ENCODE data around the gene FRG2.
"Not testable (repeated sequence)": the region's sequence is repeated elsewhere in the genome, so short reads cannot be mapped to it uniquely, and the experiment has no call there.

FRG2 gene

DNA sequence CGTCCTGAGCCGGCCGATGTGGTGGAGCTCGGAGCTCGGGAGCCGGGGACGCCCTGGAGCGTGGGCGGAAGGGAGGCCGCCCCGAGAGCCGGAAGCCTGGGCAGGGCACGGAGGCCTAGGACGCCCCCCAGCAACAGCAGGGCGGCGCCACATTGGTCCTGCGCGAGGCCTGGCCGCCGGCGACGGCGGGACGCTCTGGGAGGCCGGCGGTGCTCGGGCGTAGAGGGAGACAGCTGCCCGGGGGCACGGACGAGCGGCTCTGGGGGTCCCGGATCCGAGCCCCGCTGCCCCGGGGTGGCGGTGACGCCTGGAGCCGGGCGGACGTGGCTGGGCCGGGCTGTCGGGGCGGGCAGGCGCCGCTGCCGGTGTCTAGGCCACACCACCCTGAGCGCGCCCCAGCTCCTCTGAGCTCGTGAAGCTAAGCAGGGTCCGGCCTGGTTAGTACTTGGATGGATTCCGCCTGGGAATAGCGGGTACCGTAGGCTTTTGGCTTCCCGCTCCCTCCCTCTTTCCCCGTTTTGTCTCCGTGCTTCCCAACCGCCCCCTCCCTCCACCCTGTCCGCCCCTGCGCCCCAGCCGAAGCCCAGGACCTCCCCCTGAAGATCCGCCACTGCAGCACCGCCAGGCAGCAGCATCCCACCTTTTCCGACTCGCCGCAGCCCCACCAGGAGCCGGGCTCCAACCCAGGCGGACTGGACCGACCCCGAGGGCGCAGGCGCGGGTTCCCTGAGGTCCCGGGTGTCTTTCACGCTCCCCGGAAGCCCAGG, 12.1 kb downstream of the FRG2 start:
- no peaks in the 10 kb centered on the region for H3K36me3 ChIP-seq (ENCODE audit: control insufficient read depth, insufficient read depth, low read length)
- no peak overlapping the region for H3K9ac ChIP-seq (ENCODE audit: low read length)
- peak overlapping the region; percentile 70 for H3K4me3 ChIP-seq (ENCODE audit: low read depth, low read length)
- H3K27ac ChIP-seq (ENCODE audit: low read depth, low read length): no peak overlapping the region
- H3K9me3 ChIP-seq (ENCODE audit: control insufficient read depth, insufficient read depth, low read depth, low read length): 0 out of 2 replicates have a peak, but pooled peaks cover 2% of the 10 kb centered on the region
- H3K27me3 ChIP-seq (ENCODE audit: control insufficient read depth, insufficient read depth, low read length): peaks cover 86% of the 10 kb centered on the region
- peaks cover 26% of the 10 kb centered on the region for H3K4me1 ChIP-seq (ENCODE audit: control insufficient read depth, insufficient read depth, low read length)

DNA sequence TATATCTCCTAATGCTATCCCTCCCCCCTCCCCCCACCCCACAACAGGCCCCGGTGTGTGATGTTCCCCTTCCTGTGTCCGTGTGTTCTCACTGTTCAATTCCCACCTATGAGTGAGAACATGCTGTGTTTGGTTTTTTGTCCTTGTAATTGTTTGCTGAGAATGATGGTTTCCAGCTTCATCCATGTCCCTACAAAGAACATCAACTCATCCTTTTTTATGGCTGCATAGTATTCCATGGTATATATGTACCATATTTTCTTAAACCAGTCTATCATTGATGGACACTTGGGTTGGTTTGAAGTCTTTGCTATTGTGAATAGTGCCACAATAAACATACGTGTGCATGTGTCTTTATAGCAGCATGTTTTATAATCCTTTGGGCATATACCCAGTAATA, 37.1 kb downstream of the FRG2 start:
- not testable (repeated sequence) for H3K27me3 ChIP-seq (ENCODE audit: control insufficient read depth, insufficient read depth, low read length); H3K27ac ChIP-seq (ENCODE audit: low read depth, low read length); H3K36me3 ChIP-seq (ENCODE audit: control insufficient read depth, insufficient read depth, low read length); H3K4me1 ChIP-seq (ENCODE audit: control insufficient read depth, insufficient read depth, low read length); H3K9ac ChIP-seq (ENCODE audit: low read length); H3K4me3 ChIP-seq (ENCODE audit: low read depth, low read length); H3K9me3 ChIP-seq (ENCODE audit: control insufficient read depth, insufficient read depth, low read depth, low read length)

DNA sequence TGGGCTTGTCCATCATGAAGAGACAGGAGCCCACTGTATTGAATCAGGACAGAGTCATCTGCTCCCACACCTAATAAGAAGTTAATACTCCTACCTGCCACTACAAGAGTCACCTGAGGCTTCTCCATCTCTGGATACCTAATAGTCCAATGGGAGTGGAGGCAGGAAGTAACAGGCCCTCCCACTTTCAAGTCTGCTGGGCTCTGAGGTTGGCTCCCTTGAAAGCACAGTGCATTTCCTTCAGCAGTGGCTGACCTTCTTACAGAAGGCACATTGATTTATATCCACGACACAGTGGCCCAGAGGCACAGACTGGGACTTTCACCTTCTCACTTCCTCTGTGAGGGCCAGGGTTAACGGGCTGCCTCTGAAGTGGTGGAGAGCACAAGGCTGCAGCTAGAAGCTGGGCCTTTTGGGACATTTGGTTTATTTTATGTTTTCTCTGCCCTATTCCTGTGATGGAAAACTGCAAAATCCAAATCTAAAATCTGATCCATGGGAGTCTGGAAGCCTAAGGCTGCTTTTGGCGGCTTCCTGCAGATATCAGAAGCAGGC, 38.1 kb downstream of the FRG2 start:
- Histone ChIP-seq H3K4me3 (ENCODE audit: low read depth, low read length) (no peak overlapping the region), H3K27me3 (ENCODE audit: control insufficient read depth, insufficient read depth, low read length) (no peaks in the 10 kb centered on the region), H3K9ac (ENCODE audit: low read length) (no peak overlapping the region), H3K36me3 (ENCODE audit: control insufficient read depth, insufficient read depth, low read length) (no peaks in the 10 kb centered on the region), H3K9me3 (ENCODE audit: control insufficient read depth, insufficient read depth, low read depth, low read length) (no peaks in the 10 kb centered on the region), H3K4me1 (ENCODE audit: control insufficient read depth, insufficient read depth, low read length) (no peaks in the 10 kb centered on the region), H3K27ac (ENCODE audit: low read depth, low read length) (no peak overlapping the region)

DNA sequence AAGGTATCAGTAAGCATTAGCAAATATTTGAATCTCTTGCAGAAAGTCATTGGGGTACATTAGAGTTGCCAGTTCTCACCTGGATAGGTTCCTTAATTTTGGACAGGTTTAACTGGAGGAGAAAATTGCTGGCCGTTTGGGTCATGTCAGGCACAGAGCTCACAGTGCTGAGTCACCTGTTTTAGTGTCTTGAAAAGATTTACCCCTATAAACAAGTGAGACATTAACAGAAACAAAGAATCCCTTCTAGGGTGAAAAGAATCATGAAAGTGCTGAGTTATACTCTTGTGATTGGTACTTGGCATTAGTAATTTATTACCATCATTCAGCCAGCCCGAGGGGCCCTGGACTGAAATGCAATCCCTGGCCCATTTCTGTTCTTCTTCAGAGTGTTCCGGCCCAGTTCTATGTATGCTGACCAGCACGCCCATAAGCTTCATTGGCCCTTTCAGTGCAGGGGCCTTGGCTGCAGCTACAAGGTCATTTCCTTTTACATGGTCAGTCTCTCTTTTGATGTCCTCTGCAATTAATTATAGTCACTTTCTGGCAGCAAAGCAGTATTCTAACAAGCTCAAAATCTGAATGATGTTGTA, 41.3 kb downstream of the FRG2 start:
- H3K27ac ChIP-seq (ENCODE audit: low read depth, low read length); H3K36me3 ChIP-seq (ENCODE audit: control insufficient read depth, insufficient read depth, low read length); H3K9ac ChIP-seq (ENCODE audit: low read length); H3K9me3 ChIP-seq (ENCODE audit: control insufficient read depth, insufficient read depth, low read depth, low read length); H3K4me1 ChIP-seq (ENCODE audit: control insufficient read depth, insufficient read depth, low read length); H3K4me3 ChIP-seq (ENCODE audit: low read depth, low read length); H3K27me3 ChIP-seq (ENCODE audit: control insufficient read depth, insufficient read depth, low read length): not testable (repeated sequence)

DNA sequence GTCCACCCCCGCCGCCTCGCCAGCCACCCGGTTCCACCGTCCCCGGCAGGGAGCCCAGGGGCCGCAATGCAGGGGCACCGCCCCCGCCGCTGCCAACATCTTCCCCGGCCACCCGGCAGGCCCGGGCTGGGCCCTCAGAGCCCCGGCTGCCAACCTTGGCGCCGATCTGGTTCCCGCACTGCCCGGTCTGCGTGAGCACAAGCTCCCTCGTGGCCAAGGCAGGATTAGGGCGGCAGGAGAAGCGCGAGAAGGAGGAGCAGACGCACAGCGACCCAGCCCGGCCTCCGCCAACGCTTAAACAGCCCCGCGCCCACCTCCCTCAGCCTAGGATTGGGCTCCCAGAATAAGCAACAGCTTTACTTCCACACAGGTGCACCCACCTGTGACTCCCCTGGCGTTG, 42.4 kb downstream of the FRG2 start:
- not testable (repeated sequence) for H3K4me3 ChIP-seq (ENCODE audit: low read depth, low read length); H3K27me3 ChIP-seq (ENCODE audit: control insufficient read depth, insufficient read depth, low read length); H3K4me1 ChIP-seq (ENCODE audit: control insufficient read depth, insufficient read depth, low read length); H3K9ac ChIP-seq (ENCODE audit: low read length); H3K9me3 ChIP-seq (ENCODE audit: control insufficient read depth, insufficient read depth, low read depth, low read length); H3K27ac ChIP-seq (ENCODE audit: low read depth, low read length); H3K36me3 ChIP-seq (ENCODE audit: control insufficient read depth, insufficient read depth, low read length)

DNA sequence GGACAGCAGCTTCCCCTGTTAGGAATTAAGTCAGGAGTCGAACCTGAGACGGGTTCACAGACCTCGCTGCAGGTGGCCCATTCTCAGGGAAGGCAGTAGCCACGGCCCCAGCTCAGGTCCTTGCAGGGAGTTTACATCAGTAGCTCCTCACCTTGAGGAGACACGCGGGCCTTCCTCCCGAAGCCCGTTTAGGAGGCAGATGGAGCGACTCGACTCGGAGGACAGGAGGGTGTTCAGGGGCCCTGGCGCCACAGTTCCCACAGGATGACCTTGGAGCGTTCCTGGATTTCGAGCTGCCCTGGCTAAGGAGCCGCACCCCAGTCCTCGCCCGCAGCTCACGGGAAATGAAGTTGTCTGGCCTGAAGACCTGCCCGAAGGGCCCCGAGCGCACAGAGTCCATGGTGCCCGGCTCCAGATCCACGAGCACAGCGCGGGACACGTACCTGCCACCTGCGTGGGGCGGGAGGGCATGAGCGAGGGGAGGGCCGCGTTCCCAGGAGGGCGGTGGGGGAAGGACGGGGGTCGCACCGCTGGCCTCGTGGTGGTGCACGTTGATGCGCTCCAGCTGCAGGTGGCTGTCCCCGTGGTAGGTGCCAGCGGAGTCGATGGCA, 43.0 kb downstream of the FRG2 start:
- not testable (repeated sequence) for H3K27ac ChIP-seq (ENCODE audit: low read depth, low read length); H3K27me3 ChIP-seq (ENCODE audit: control insufficient read depth, insufficient read depth, low read length); H3K9ac ChIP-seq (ENCODE audit: low read length); H3K9me3 ChIP-seq (ENCODE audit: control insufficient read depth, insufficient read depth, low read depth, low read length); H3K4me1 ChIP-seq (ENCODE audit: control insufficient read depth, insufficient read depth, low read length); H3K36me3 ChIP-seq (ENCODE audit: control insufficient read depth, insufficient read depth, low read length); H3K4me3 ChIP-seq (ENCODE audit: low read depth, low read length)

DNA sequence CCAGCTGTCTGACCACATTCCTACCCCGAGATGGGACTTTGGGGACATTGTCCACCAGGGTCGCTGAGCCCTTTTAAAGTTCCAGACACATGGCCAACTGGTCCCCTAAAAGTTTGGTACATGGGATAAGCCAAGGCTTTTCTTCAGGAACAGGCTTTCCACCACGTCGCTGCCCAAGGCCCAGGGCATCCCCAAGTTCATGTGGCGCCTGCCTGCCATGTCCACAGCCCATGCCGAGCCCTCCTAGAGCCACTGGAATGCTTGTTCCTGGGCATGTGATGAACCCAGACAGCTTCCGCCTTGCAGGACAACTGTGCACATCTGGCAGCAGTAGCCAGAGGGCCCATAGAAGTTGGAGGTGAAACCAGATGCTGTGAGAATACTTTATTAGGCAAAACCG, 45.1 kb downstream of the FRG2 start:
- H3K27me3 ChIP-seq (ENCODE audit: control insufficient read depth, insufficient read depth, low read length): no peaks in the 10 kb centered on the region
- no peaks in the 10 kb centered on the region for H3K9me3 ChIP-seq (ENCODE audit: control insufficient read depth, insufficient read depth, low read depth, low read length)
- no peak overlapping the region for H3K4me3 ChIP-seq (ENCODE audit: low read depth, low read length)
- no peaks in the 10 kb centered on the region for H3K36me3 ChIP-seq (ENCODE audit: control insufficient read depth, insufficient read depth, low read length)
- H3K9ac ChIP-seq (ENCODE audit: low read length): no peak overlapping the region
- no peaks in the 10 kb centered on the region; the same call in 1 of the 2 replicates for H3K4me1 ChIP-seq (ENCODE audit: control insufficient read depth, insufficient read depth, low read length)
- H3K27ac ChIP-seq (ENCODE audit: low read depth, low read length): no peak overlapping the region

DNA sequence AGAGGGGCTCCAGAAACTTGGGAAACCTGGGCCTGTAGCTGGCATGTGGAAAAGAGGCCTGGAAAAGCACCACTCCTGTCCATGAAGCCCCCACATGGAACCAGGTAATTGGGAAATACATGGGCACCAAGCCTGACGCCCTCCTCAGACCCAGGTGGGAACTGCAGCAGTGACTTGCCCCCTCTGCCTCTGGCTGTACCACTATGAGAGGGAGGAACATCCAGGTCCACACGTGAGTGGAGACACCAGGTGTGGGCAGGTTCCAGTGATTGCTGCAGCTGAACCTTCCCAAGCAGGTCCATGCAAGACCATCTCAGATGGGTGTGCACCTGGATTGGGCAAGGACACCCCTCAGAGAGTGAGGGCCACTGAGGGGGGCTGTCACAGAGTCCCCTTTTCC, 46.8 kb downstream of the FRG2 start:
- H3K4me3 ChIP-seq (ENCODE audit: low read depth, low read length); H3K9me3 ChIP-seq (ENCODE audit: control insufficient read depth, insufficient read depth, low read depth, low read length); H3K36me3 ChIP-seq (ENCODE audit: control insufficient read depth, insufficient read depth, low read length); H3K4me1 ChIP-seq (ENCODE audit: control insufficient read depth, insufficient read depth, low read length); H3K9ac ChIP-seq (ENCODE audit: low read length); H3K27me3 ChIP-seq (ENCODE audit: control insufficient read depth, insufficient read depth, low read length); H3K27ac ChIP-seq (ENCODE audit: low read depth, low read length): not testable (repeated sequence)

DNA sequence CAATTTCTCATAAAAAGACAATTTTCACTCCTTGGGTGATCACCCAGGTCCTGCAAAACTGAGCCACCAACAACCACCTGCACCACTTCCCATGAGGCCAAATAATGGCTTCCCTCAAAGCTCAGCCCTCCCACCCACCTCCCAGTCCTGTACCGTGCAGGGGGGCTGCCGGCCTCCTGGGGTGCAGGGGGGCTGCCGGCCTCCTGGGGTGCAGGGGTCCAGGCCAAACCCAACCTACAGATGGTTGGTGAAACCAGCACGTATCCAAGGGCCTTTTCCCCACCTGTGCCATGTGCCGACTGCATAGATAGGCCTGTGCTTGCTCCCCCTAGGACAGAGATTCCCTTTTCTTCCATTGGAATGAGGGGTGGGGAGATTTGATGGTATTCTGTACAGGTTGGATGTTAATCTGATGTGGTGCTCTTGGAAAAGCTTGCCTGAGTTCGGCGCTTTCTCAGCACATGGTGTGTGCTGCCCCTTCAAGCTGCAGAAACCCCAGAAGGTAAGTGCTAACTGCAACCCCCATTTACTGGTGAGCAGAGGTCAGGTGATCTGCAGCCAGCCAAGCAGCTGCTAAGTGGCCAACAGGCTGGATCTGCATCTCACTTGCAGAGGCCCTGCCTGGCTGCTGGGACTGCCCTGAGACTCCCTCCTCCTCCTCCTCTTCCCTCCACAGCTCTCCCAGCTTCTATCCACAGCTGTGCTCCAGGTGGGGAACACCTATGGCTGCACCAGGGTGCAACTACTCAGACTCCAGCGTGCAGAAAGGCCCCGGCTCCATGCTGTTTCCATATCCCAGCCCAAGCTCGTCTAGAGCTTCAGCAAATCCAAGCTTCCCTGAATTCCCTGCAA, 47.6 kb downstream of the FRG2 start:
- Histone ChIP-seq H3K4me3 (ENCODE audit: low read depth, low read length) (no peak overlapping the region), H3K27me3 (ENCODE audit: control insufficient read depth, insufficient read depth, low read length) (no peaks in the 10 kb centered on the region), H3K9ac (ENCODE audit: low read length) (no peak overlapping the region), H3K9me3 (ENCODE audit: control insufficient read depth, insufficient read depth, low read depth, low read length) (no peaks in the 10 kb centered on the region), H3K27ac (ENCODE audit: low read depth, low read length) (no peak overlapping the region), H3K36me3 (ENCODE audit: control insufficient read depth, insufficient read depth, low read length) (no peaks in the 10 kb centered on the region), H3K4me1 (ENCODE audit: control insufficient read depth, insufficient read depth, low read length) (no peaks in the 10 kb centered on the region; the same call in 1 of the 2 replicates)
